ENCODE data around the gene LAPTM4A. TPM values are rescaled to one million over a fixed set of nuclear protein-coding genes. Genes with fewer than 3 reads are reported as not detected.

LAPTM4A gene
- total and polyA plus RNA-seq, 2 donors from 2014 or later, result 330 to 365 TPM

DNA sequence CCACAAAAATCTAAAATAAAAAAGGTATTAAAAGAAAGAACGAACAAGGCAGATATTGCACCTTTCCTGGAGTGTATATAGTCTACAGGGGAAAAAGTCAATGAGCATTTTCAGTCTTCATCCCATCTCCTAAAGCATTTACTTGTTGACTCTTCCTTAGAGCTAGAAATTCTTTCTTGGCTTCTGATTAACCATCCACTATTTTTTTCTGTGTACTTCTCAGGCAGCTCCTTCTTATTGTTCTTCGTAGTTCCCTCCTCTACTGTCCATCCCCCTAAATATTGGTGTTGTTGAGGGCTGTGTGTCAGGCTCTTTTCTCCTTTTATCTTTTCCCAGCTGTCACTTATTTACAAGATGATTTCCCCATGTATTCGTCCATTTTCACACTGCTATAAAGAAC, 3.5 kb upstream of the LAPTM4A start:
- intact Hi-C loops (cut with DNase I), result no loop called here

DNA sequence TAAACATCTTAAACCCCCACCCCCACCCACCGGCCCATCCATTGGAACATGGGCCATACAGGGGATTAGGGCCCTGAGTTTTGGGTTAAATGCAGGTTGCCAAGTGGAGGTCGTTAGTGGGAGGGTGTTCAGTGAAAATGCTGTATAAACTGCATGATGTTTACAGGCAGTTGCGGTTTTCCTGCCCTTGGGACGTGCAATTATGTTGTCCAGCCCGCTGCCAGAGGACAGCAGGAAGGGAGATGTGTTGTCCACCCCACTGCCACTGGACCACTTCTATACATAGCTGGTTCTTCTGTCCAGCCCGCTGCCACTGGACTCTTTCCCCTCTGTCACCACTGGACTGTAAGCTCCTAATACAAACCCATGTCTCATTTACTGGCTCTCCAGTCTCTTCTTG, 2.7 kb upstream of the LAPTM4A start:
- Histone ChIP-seq H3K4me1 (ENCODE audit: control insufficient read depth in 2 of 3, insufficient read depth in 2 of 3, low read depth in 1 of 3, low read length in 3 of 3) (peaks cover 0 to 4% (median under 1%) of the 10 kb centered on the region in 3 donors), H3K27me3 (ENCODE audit: control insufficient read depth, insufficient read depth, low read length) (no peaks in the 10 kb centered on the region), H3K9ac (ENCODE audit: low read length in 3 of 3) (no peak overlapping the region), H3K36me3 (ENCODE audit: control insufficient read depth in 2 of 3, insufficient read depth in 3 of 3, low read length in 3 of 3) (no peaks in the 10 kb centered on the region), H3K9me3 (ENCODE audit: control insufficient read depth in 2 of 3, insufficient read depth in 1 of 3, low read length in 3 of 3) (no peaks in the 10 kb centered on the region), H3K27ac (ENCODE audit: low read depth in 2 of 2, low read length in 2 of 2) (no peak overlapping the region), H3K4me3 (ENCODE audit: low read length in 3 of 3) (no peak overlapping the region)
- DNase-seq (no peak), FAIRE-seq (no peak)
- intact Hi-C loops (cut with DNase I), result no loop called here
- TF ChIP-seq, protein P1, sequence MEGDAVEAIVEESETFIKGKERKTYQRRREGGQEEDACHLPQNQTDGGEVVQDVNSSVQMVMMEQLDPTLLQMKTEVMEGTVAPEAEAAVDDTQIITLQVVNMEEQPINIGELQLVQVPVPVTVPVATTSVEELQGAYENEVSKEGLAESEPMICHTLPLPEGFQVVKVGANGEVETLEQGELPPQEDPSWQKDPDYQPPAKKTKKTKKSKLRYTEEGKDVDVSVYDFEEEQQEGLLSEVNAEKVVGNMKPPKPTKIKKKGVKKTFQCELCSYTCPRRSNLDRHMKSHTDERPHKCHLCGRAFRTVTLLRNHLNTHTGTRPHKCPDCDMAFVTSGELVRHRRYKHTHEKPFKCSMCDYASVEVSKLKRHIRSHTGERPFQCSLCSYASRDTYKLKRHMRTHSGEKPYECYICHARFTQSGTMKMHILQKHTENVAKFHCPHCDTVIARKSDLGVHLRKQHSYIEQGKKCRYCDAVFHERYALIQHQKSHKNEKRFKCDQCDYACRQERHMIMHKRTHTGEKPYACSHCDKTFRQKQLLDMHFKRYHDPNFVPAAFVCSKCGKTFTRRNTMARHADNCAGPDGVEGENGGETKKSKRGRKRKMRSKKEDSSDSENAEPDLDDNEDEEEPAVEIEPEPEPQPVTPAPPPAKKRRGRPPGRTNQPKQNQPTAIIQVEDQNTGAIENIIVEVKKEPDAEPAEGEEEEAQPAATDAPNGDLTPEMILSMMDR (IDR thresholded peaks at IDR 0.05; ENCODE audit: borderline replicate concordance, extremely low read depth, insufficient read depth), result no peak

More for the DNA sequence above, 3.5 kb upstream of the LAPTM4A start:
- H3K9me3 ChIP-seq (ENCODE audit: control insufficient read depth in 2 of 3, insufficient read depth in 1 of 3, low read length in 3 of 3), result no peaks in the 10 kb centered on the region
- TF ChIP-seq, protein P1 (IDR thresholded peaks at IDR 0.05; ENCODE audit: borderline replicate concordance, extremely low read depth, insufficient read depth), result no peak
- H3K27me3 ChIP-seq (ENCODE audit: control insufficient read depth, insufficient read depth, low read length), result no peaks in the 10 kb centered on the region
- no peaks in the 10 kb centered on the region for H3K36me3 ChIP-seq (ENCODE audit: control insufficient read depth in 2 of 3, insufficient read depth in 3 of 3, low read length in 3 of 3)
- H3K27ac ChIP-seq (ENCODE audit: low read depth in 2 of 2, low read length in 2 of 2), result no peak overlapping the region
- DNase-seq, result no peak
- H3K4me1 ChIP-seq (ENCODE audit: control insufficient read depth in 2 of 3, insufficient read depth in 2 of 3, low read depth in 1 of 3, low read length in 3 of 3), result peaks cover 0 to 4% (median 0%) of the 10 kb centered on the region in 3 donors
- no peak for FAIRE-seq
- no peak overlapping the region for H3K4me3 ChIP-seq (ENCODE audit: low read length in 3 of 3)
- no peak overlapping the region for H3K9ac ChIP-seq (ENCODE audit: low read length in 3 of 3)

DNA sequence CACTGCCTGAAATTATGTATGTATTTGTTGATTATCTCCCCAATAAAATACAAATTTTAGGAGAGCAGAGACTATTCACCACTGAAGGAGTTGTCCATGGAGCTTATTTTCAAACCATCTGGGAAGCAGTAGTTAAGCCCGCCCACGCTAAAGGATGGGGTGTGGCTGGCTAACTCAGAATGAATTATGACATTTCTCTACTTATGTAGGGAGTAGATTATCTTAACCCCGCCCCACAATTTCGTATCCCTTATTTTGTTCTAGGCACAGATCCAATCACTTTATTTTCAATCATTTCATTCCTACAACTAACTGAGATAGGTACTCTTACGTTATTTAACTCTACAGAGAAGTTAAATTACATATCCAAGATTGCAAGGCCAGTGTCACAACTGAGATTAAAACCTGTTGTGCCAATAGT, 1.4 kb upstream of the LAPTM4A start:
- FAIRE-seq, result no peak
- peaks cover 0 to 5% (median 4%) of the 10 kb centered on the region in 3 donors for H3K4me1 ChIP-seq (ENCODE audit: control insufficient read depth in 2 of 3, insufficient read depth in 2 of 3, low read depth in 1 of 3, low read length in 3 of 3)
- H3K27ac ChIP-seq (ENCODE audit: low read depth in 2 of 2, low read length in 2 of 2), result peak overlapping the region; percentile 99 to 100
- TF ChIP-seq, protein P1 (IDR thresholded peaks at IDR 0.05; ENCODE audit: borderline replicate concordance, extremely low read depth, insufficient read depth), result no peak
- peak in 4 of 5 donors; percentile 59 to 89 (median 76) for DNase-seq
- H3K36me3 ChIP-seq (ENCODE audit: control insufficient read depth in 2 of 3, insufficient read depth in 3 of 3, low read length in 3 of 3), result no peaks in the 10 kb centered on the region
- H3K4me3 ChIP-seq (ENCODE audit: low read length in 3 of 3), result peak overlapping the region; percentile 93 to 100 (median 97)
- no peaks in the 10 kb centered on the region for H3K9me3 ChIP-seq (ENCODE audit: control insufficient read depth in 2 of 3, insufficient read depth in 1 of 3, low read length in 3 of 3)
- no peaks in the 10 kb centered on the region for H3K27me3 ChIP-seq (ENCODE audit: control insufficient read depth, insufficient read depth, low read length)
- intact Hi-C loops (cut with DNase I), result no loop called here
- H3K9ac ChIP-seq (ENCODE audit: low read length in 3 of 3), result peak overlapping the region in 2 of 3 donors; percentile 95
